ENCODE results near the gene S100PBP. TPM values are rescaled to one million over a fixed set of nuclear protein-coding genes. Genes with fewer than 3 reads are reported as not detected.
A peak's percentile ranks its signal among the peaks of the same experiment; 100 is the strongest.

S100PBP gene
- total RNA-seq = 10 to 100 TPM; 31.0 to 54.9 TPM

DNA sequence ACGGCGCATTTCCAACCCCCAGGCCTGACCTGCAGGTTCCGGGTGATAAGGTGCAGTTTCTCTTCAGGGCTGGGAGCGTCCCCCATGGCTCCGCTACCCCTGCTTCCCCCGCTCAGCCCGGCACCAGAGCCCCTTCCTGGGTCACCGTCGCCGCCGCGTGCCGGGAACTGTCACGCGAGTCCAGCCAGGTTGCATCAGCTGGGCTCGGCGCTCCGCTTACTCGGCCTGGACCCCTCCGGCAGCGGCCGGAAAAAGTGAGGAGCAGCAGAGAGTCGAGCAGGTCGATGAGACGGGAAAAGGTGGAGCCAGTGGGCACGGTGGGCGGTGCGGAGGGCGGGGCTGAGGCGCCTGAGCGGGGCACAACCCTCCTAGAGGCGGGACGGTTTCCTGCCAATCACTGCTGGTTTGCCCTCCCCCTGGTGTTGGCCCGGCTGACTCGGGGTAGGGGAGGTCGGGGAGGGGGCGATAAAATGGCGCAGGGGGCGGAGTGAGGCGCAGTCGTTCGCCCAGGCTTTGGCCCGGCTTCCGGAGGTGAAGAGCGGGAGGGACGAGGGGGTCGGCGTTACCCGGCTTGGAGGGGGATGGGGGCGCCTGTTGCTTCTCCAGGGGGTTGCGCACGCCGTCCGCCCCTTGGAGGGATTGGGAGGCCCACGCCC is at the start of gene S100PBP, which contains the start of gene YARS1:
S100PBP (plus strand) TSS at position 495 of the 656 bp plus-strand sequence. CDS start 8,447 bp downstream, outside the sequence.
YARS1 (minus strand) TSS at position 200 of the 656 bp plus-strand sequence; CDS start at position 86, 114 bp downstream.
- Mint-ChIP-seq H3K9me3 (peaks cover 7% of the 10 kb centered on the region), H3K27me3 (no peaks in the 10 kb centered on the region), H3K4me1 (ENCODE audit: low read depth in 2 of 2) (peaks cover 34 to 51% of the 10 kb centered on the region in 2 donors), H3K27ac (peak within 1 kb of the TSS; percentile 74 to 78), H3K4me3 (peak within 1 kb of the TSS; percentile 82), H3K36me3 (peaks cover 24% of the 10 kb centered on the region)
- ATAC-seq (peak; percentile 99), DNase-seq (ENCODE audit: low spot score) (peak; percentile 100)

DNA sequence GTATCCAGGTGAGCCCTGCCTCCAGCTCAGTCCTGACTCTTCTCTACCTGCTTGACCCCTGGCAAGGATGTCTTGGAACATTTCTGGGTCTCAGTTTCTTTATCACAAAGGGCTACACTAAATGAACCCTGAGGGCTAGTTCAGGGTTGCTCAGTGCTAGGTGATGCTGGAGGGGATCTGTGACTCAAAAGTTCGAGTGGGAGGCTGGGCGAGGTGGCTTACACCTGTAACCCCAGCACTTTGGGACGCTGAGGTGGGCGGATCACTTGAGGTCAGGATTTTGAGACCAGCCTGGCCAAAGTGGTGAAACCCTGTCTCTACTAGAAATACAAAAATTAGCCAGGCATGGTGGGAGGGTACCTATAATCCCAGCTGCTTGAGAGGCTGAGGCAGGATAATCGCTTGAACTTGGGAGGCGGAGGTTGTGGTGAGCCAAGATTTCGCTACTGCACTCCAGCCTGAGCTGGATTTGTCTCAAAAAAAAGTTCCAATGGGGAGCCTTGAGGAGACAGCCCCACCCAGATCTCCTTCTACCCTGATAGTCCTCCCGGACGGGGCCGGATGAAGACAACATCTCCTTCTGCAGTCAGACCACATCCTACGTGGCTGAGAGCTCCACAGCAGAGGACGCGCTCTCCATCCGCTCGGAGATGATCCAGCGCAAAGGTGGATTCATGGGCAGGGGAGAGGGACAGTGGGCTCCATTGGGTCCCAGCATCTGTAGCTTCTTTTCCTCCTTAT is 49.2 kb upstream of the S100PBP start:
- Mint-ChIP-seq H3K27me3 (no peaks in the 10 kb centered on the region), H3K36me3 (no peaks in the 10 kb centered on the region), H3K4me1 (ENCODE audit: low read depth in 2 of 2) (peaks cover 0 to 8% of the 10 kb centered on the region in 2 donors), H3K27ac (no peak overlapping the region), H3K4me3 (no peak overlapping the region), H3K9me3 (no peaks in the 10 kb centered on the region)
- ATAC-seq (no peak), DNase-seq (ENCODE audit: low spot score) (no peak)

DNA sequence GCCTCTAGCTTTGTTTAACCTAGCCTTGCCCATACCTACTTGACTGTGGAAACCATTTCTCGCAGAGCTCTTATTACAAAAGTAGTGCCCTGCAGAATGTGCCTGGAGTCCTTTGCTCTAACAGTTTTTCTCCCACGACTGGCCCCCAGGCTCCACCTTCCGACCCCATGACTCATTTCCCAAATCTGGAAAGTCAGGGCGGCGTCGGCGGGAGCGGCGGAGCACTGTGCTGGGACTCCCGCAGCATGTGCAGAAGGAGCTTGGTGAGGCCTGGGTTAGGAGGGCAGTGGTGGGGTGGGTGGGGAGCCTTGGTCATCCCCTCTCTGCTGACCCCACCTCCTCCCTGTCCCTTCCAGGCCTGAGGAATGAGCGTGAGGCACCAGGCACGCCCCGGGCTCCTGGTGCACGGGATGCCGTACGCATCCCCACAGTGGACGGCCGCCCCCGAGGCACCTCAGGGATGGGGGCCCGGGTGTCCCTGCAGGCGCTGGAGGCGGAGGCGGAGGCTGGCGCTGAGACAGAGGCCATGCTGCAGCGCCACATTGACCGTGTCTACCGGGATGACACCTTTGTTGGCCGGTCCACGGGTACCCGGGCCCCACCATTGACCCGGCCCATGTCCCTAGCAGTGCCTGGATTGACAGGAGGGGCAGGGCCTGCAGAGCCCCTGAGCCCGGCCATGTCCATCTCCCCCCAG is 47.8 kb upstream of the S100PBP start:
- no peak overlapping the region for H3K27ac Mint-ChIP-seq
- H3K27me3 Mint-ChIP-seq = no peaks in the 10 kb centered on the region
- DNase-seq (ENCODE audit: low spot score) (peak; percentile 51), ATAC-seq (no peak)
- peaks cover 6 to 18% of the 10 kb centered on the region in 2 donors for H3K4me1 Mint-ChIP-seq (ENCODE audit: low read depth in 2 of 2)
- H3K36me3 Mint-ChIP-seq = no peaks in the 10 kb centered on the region
- no peaks in the 10 kb centered on the region for H3K9me3 Mint-ChIP-seq
- no peak overlapping the region for H3K4me3 Mint-ChIP-seq

DNA sequence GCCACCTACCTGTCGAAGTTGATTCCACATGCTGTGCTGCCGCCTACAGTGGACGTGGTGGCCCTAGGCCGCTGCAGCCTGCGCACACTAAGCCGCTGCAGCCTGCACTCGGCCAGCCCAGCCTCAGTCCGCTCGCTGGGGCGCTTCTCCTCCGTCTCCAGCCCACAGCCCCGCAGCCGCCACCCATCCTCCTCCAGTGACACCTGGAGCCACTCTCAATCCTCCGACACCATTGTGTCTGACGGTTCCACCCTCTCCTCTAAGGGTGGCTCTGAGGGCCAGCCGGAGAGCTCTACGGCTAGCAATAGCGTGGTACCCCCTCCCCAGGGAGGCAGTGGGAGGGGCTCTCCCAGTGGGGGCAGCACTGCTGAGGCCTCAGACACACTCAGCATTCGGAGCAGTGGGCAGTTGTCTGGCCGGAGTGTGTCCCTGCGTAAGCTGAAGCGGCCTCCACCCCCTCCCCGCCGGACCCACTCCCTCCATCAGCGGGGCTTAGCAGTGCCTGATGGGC is 47.2 kb upstream of the S100PBP start:
- Mint-ChIP-seq H3K4me1 (ENCODE audit: low read depth in 2 of 2) (peaks cover 6 to 23% of the 10 kb centered on the region in 2 donors), H3K36me3 (no peaks in the 10 kb centered on the region), H3K9me3 (no peaks in the 10 kb centered on the region), H3K27ac (no peak overlapping the region), H3K4me3 (no peak overlapping the region), H3K27me3 (no peaks in the 10 kb centered on the region)
- no peak for ATAC-seq
- peak; percentile 41 for DNase-seq (ENCODE audit: low spot score)

DNA sequence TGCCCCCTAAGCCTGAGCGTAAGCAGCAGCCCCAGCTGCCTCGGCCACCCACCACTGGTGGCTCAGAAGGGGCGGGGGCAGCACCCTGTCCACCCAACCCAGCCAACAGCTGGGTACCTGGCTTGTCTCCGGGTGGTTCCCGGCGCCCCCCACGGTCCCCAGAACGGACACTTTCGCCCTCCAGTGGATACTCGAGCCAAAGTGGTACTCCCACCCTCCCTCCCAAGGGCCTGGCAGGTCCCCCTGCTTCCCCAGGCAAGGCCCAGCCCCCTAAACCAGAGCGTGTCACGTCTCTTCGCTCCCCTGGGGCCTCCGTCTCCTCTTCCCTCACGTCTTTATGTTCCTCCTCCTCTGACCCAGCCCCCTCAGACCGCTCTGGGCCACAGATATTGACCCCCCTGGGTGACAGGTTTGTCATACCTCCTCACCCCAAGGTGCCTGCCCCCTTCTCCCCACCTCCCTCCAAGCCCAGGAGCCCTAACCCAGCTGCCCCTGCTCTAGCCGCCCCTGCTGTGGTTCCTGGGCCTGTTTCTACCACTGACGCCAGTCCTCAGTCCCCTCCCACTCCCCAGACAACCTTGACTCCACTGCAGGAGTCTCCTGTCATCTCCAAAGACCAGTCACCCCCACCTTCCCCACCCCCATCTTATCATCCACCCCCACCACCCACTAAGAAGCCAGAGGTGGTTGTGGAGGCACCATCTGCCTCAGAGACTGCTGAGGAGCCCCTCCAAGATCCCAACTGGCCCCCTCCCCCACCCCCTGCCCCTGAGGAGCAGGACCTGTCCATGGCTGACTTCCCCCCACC is 46.5 kb upstream of the S100PBP start:
- Mint-ChIP-seq H3K27me3 (no peaks in the 10 kb centered on the region), H3K9me3 (no peaks in the 10 kb centered on the region), H3K36me3 (no peaks in the 10 kb centered on the region), H3K4me3 (no peak overlapping the region), H3K4me1 (ENCODE audit: low read depth in 2 of 2) (peaks cover 6 to 27% of the 10 kb centered on the region in 2 donors), H3K27ac (no peak overlapping the region)
- ATAC-seq (no peak), DNase-seq (ENCODE audit: low spot score) (peak; percentile 47)

DNA sequence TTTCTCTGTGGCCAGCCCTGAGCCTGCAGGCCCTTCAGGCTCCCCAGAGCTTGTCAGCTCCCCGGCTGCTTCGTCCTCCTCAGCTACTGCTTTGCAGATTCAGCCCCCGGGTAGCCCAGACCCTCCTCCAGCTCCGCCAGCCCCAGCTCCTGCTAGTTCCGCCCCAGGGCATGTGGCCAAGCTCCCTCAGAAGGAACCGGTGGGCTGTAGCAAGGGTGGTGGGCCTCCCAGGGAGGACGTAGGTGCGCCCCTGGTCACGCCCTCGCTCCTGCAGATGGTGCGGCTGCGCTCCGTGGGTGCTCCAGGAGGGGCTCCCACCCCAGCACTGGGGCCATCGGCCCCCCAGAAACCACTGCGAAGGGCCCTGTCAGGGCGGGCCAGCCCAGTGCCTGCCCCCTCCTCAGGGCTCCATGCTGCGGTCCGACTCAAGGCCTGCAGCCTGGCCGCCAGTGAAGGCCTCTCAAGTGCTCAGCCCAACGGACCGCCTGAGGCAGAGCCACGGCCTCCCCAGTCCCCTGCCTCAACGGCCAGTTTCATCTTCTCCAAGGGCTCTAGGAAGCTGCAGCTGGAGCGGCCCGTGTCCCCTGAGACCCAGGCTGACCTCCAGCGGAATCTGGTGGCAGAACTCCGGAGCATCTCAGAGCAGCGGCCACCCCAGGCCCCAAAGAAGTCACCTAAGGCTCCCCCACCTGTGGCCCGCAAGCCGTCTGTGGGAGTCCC is 45.7 kb upstream of the S100PBP start:
- DNase-seq (ENCODE audit: low spot score) = peak; percentile 59
- Mint-ChIP-seq H3K27me3 (no peaks in the 10 kb centered on the region), H3K4me1 (ENCODE audit: low read depth in 2 of 2) (peaks cover 6 to 27% of the 10 kb centered on the region in 2 donors), H3K36me3 (no peaks in the 10 kb centered on the region), H3K9me3 (no peaks in the 10 kb centered on the region), H3K27ac (no peak overlapping the region), H3K4me3 (no peak overlapping the region)
- ATAC-seq = no peak

DNA sequence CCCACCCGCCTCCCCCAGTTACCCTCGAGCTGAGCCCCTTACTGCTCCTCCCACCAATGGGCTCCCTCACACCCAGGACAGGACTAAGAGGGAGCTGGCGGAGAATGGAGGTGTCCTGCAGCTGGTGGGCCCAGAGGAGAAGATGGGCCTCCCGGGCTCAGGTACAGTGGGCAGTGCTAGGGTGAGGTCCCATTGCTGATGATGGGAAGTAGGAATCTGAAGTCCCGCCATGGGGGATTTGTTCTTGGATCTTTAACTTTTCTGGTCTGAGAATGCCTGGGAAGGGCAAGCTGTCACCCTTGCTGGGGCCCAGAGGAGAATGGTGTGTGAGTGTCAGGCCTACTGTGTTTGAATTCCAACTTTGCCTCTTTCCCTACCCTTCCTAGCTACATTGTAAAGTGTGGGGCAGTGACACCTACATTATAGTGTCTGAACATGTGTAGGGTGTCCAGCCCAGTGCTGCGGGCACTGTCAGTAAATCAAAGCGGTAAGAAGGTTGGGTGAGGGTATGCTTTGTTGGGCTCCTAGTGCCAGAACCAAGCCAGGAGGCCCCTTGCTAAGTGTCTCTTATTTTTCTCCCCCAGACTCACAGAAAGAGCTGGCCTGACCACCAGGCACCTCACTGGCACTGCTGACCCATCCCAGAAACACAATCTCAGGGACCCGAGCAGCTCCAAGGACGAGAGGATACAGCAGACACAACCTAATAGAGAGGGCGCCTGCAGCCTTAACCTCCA is 45.0 kb upstream of the S100PBP start:
- Mint-ChIP-seq H3K4me3 (no peak overlapping the region), H3K27ac (peak overlapping the region in 1 of 2 donors; percentile 33), H3K36me3 (no peaks in the 10 kb centered on the region), H3K9me3 (no peaks in the 10 kb centered on the region), H3K27me3 (no peaks in the 10 kb centered on the region), H3K4me1 (ENCODE audit: low read depth in 2 of 2) (peaks cover 6 to 27% of the 10 kb centered on the region in 2 donors)
- DNase-seq (ENCODE audit: low spot score) = peak; percentile 20
- peak in 1 of 2 donors; percentile 4 for ATAC-seq

DNA sequence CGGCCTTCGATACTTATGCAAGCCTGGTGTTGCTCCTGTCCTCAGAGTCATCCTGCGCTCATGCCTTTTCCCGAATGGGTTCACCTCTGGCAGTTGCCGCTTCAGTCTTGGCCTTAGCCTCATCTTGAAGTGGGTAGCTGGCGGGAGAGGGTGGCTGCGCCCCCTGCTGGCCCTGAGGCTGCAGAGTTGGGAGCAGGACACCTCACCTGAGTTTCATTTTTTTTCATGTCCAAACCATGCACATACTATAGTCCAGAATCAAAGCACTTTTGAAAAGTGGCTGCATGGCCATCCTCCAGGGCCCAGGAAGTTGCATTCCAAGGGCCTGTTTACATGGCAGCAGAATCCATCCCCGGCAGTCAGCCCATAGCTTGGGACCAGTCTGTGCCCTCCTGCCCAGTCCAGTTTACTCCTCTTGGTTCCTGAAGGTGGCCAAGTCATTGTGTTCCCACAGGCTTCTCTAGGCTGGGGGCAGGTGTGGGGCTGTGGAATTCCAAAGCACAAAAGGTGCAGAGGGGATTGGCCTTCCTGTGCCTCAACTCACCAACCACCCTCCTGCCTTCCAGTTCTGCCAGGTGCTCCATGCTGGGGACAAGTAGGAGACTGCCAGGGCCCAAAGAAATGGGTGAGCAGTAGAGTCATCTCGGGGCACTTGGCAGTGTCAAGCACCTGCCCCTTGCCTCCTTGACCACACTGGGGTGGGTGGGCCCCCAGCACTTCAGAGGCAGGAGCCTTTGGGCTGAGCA is 44.3 kb upstream of the S100PBP start:
- Mint-ChIP-seq H3K9me3 (no peaks in the 10 kb centered on the region), H3K27ac (peak overlapping the region in 1 of 2 donors; percentile 59), H3K36me3 (peaks cover 6% of the 10 kb centered on the region), H3K4me3 (no peak overlapping the region), H3K4me1 (ENCODE audit: low read depth in 2 of 2) (peaks cover 6 to 27% of the 10 kb centered on the region in 2 donors), H3K27me3 (no peaks in the 10 kb centered on the region)
- ATAC-seq = peak; percentile 66 to 70
- DNase-seq (ENCODE audit: low spot score) = peak; percentile 73

DNA sequence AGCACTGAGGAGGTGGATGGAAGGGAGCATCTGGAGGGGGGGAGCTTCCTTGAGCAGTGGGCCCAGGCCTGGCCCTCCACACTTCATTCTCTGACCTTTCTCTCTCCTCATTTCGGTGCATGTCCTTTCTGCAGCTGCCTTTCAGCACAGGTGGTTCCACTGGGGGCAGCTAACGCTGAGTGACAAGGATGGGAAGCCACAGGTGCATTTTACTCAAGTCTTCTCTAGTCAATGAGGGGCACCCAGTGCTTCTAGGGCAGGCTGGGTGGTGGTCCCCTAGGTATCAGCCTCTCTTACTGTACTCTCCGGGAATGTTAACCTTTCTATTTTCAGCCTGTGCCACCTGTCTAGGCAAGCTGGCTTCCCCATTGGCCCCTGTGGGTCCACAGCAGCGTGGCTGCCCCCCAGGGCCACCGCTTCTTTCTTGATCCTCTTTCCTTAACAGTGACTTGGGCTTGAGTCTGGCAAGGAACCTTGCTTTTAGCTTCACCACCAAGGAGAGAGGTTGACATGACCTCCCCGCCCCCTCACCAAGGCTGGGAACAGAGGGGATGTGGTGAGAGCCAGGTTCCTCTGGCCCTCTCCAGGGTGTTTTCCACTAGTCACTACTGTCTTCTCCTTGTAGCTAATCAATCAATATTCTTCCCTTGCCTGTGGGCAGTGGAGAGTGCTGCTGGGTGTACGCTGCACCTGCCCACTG is 43.5 kb upstream of the S100PBP start:
- no peaks in the 10 kb centered on the region for H3K9me3 Mint-ChIP-seq
- no peak overlapping the region for H3K4me3 Mint-ChIP-seq
- ATAC-seq (no peak), DNase-seq (ENCODE audit: low spot score) (peak; percentile 54)
- peak overlapping the region in 1 of 2 donors; percentile 59 for H3K27ac Mint-ChIP-seq
- H3K27me3 Mint-ChIP-seq = no peaks in the 10 kb centered on the region
- H3K4me1 Mint-ChIP-seq (ENCODE audit: low read depth in 2 of 2) = peaks cover 6 to 27% of the 10 kb centered on the region in 2 donors
- peaks cover 6% of the 10 kb centered on the region for H3K36me3 Mint-ChIP-seq

DNA sequence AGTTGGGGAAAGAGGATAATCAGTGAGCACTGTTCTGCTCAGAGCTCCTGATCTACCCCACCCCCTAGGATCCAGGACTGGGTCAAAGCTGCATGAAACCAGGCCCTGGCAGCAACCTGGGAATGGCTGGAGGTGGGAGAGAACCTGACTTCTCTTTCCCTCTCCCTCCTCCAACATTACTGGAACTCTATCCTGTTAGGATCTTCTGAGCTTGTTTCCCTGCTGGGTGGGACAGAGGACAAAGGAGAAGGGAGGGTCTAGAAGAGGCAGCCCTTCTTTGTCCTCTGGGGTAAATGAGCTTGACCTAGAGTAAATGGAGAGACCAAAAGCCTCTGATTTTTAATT is 43.0 kb upstream of the S100PBP start:
- Mint-ChIP-seq H3K36me3 (peaks cover 6% of the 10 kb centered on the region), H3K27me3 (no peaks in the 10 kb centered on the region), H3K4me3 (no peak overlapping the region), H3K4me1 (ENCODE audit: low read depth in 2 of 2) (peaks cover 6 to 27% of the 10 kb centered on the region in 2 donors), H3K27ac (peak overlapping the region in 1 of 2 donors; percentile 59), H3K9me3 (no peaks in the 10 kb centered on the region)
- DNase-seq (ENCODE audit: low spot score) = no peak
- ATAC-seq = no peak

DNA sequence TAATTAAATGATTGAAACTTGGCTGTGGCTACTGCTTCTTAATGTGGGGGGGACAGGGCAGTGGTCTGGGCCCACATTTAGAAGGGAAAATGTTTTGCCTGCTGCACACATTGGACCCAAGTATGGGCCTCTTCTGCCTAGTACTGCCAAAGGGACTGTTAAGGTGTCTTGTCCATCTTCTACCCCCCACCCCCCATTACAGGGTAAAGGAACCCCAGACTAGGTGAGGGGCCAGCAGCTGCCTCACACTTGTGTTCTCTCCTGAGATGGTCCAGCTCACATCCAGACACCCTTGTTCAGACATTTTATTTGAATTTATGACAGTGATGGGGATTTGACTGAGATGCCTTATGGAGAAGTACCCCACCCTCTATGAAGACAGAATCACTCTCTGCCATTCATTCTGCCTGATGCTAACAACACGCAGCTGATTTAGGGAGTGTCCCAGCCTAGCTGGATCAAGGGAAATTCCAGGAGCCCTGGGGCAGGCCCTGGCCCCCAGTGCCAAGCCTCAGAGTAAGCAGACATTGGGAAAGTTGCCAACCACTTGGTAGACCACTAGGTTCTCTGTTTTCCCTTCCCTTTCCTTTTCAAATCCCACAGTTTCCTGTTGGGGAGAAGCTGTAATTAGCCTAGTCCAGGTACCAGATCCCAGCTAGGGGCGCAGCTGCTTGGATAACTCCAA is 42.4 kb upstream of the S100PBP start:
- Mint-ChIP-seq H3K9me3 (no peaks in the 10 kb centered on the region), H3K27me3 (no peaks in the 10 kb centered on the region)
- peak in 1 of 2 donors; percentile 55 for ATAC-seq

More for the DNA sequence above, 42.4 kb upstream of the S100PBP start:
- H3K36me3 Mint-ChIP-seq = peaks cover 9% of the 10 kb centered on the region
- H3K4me1 Mint-ChIP-seq (ENCODE audit: low read depth in 2 of 2) = peaks cover 6 to 27% of the 10 kb centered on the region in 2 donors
- DNase-seq (ENCODE audit: low spot score) = peak; percentile 51
- H3K4me3 Mint-ChIP-seq = no peak overlapping the region
- peak overlapping the region in 1 of 2 donors; percentile 70 for H3K27ac Mint-ChIP-seq

Data from natural killer cell treated with Interleukin-12 subunit alpha and Interleukin-12 subunit beta and Interleukin-15 and Interleukin-18, amount 100 ng/mL, for 72 hours (primary cell).